NCI-H82 treated with DMSO at 0.1 percent for 48 hours (cell line): ENCODE measurements around the gene WAPL.

Experiments
- DNase-seq: peaks from one replicate; lab custom pipeline; 2025; ENCODE audit not compliant: unreplicated experiment; lab: John Stamatoyannopoulos, UW

The WAPL gene

DNA sequence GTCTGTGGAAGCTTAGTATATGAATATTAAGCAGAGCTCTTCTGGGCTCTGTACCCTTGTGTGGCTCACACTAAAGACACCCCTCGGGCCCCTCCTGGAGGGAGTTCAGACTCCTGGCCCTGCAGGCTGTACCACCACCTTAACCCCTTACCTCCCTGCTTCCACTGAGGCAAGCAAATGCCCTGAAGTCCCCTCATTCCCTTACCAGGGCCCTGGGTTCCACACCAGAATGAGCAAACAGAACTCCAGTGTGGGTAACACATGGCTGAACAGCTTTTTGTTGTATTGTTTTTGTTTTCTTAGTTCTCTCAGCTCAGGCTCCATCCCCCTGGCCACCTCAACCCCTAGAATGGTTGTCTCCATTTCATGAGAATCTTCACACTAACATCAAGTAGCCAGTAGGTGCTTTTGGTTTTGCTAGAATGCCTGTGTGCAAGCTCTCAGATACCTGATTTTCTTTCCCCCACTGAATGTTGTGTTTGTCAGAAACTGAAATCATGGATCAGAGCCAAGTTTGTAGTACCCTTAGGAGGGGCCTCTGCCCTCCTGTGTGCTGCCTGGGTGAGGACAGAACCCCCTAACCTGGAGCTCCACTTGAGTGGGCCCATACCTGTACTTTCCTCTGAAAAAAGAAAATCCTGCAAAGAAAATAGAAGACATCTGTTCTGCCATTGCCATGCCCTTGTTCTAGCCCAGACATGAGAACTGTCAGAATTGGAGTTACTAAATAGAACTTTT, 2.8 kb upstream of the WAPL start:
- no peak for DNase-seq

- no peak for DNase-seq
Observed at GRCh38 chr10:86523348-86523747, 1.8 kb upstream of the WAPL start.

- DNase-seq: no peak
Observed at GRCh38 chr10:86522510-86522855, 891 bp upstream of the WAPL start.

GRCh38 chr10:86520871-86521677, 518 bp downstream of the WAPL start:
- no peak for DNase-seq

DNA sequence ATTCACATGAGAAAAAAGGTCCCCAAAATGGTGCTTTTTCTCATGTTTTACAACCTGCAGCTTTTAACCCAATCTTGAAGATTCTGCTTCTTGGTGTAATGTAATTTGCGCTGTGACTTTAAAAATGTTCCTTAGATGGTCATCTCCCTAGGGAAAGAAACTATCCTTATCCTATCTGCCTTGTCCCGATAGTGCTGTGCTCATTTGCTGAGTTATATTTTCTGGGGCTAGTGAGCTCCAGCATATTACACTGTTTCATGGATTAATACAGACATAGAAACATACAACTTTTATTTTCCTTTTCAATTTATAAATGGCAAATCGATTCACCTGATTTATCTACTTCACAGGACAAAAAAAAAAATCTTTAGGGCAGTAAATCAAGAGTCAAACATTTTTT, 2.8 kb downstream of the WAPL start:
- no peak for DNase-seq

DNA sequence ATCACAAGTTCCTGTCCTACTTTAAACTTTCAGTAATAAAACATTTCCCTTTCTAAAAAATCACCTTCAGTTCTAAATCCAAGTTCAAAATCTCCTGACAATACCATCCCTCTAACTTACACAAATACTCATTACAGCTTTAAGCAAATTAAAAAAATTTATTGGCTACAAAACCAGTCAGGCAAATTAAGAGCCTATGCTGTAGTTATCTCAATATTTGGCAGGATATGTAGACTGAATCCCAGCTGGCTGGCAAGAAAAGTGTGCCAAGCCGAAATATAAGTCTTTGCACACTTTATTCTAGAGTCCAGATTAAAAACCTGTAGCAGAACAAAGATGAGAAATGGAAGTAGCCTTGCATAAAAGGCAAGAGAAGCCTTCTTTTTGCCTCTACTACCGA, 9.5 kb downstream of the WAPL start:
- DNase-seq: no peak

DNA sequence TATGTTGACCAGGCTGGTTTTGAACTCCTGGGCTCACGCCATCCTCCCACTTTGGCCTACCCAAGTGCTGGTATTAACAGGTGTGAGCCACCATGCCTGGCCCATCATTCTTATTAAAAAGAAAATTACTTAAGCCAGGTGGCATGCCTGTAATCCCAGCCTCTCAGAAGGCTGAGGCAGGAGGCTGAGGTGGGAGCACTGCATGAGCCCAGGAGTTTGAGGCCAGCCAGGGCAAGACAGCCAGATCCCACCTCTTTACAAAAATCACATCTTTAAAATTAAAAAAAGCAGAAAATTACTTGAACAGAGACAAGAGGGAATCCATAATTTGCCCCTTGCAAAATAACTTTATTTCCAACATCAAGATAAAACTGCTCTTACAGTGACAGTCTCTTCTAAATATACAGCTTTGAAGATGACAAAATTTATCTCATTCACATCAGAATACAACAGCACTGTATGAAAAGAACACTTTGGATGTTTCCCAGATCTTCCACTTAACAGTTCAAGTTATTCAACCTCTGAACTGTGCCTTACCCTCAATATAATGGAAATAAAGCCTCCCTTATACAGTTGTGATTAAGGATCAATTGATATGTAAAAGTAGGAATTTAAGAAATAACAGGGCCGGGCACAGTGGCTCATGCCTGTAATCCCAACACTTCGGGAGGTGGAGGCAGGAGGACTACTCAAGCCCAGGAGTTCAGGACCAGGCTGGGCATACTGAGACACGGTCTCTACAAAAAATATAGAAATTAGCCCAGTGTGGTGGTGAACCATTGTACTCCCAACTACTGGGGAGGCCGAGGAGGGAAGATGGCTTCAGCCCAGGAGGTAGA, 10.3 kb downstream of the WAPL start:
- DNase-seq: no peak

DNA sequence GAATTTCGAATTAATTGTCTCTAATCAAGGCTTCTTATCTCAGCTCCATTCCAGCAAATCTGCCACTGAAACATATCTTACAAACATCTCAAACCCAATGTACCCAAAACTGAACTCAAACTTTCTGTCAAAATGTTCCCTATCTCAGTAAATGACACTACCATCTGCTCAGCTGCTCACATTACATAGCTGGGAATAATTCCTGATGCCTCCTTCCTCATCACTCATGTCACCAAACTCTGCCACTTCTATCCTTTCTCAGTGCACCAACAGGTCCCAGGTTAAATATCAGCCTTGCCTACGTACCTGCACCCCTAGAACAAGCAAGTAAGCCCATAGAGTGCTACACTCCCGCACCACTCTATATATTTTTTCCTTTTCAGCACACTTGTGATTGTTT, 12.4 kb downstream of the WAPL start:
- no peak for DNase-seq

- no peak for DNase-seq
Observed at GRCh38 chr10:86508217-86508616, 13.4 kb downstream of the WAPL start.

- no peak for DNase-seq
Observed at GRCh38 chr10:86506499-86506898, 15.1 kb downstream of the WAPL start.

DNA sequence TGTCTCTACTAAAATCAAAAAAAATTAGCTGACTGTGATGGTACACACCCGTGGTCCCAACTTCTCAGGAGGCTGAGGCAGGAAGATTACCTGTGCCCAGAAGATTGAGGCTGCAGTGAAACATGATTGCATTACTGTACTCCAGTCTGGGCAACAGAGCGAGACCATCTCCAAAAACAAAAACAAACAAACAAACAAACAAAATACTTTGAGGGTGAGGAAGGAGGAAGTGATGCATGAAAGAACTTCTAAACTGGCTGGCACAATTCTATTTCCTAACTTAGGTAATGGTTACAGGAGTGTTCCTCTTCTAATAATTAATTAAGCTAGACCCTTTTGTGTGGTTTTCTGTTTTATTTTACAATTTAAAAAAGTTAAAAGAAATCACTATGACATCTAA, 15.5 kb downstream of the WAPL start:
- DNase-seq: no peak

GRCh38 chr10:86504510-86504909, 17.1 kb downstream of the WAPL start:
- no peak for DNase-seq

- no peak for DNase-seq
Observed at GRCh38 chr10:86500846-86501245, 20.7 kb downstream of the WAPL start.

GRCh38 chr10:86498598-86498997, 23.0 kb downstream of the WAPL start:
- no peak for DNase-seq

DNA sequence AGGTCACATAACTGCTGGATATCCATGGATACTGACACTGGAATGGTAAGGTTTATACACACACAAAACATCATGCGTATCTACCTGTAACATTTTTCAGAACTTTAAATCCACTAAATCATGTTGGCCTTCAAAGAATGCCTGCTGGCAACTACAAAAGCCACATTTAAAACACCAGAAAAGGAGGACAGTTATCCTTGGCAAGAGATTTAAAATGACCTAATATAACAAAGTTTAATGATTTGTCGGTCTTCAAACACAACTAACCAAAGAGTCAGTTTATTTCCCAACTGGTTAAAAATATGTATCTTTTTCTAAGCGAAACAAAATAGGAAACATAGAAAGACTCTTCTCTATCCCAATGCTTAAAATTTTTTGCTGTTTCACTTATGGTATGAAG, 24.0 kb downstream of the WAPL start:
- no peak for DNase-seq

DNA sequence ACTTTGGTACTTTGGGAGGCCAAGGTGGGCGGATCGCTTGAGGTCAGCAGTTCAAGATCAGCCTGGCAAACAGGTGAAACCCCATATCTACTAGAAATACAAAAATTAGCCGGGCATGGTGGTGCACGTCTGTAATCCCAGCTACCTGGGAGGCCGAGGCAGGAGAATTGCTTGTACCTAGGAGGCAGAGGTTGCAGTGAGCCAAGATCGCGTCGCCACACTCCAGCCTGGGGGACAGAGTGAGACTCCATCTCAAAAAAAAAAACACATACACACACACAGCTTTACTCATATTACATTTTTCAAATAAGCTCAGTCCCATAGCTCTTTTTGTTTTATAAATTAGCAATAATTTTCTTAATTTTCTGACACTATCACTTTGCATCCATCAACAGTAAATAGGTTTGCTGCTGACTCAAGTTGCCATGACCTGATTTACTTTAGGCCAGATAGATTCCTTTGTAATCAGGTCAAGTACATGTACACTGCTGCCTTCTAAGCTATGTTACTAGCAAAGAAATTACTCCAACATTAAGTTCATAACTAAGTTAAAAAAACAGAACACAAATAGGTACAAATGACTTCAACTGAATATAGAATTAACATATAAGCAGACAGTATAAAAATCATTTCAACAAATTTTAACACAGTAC, 31.5 kb downstream of the WAPL start:
- no peak for DNase-seq

DNA sequence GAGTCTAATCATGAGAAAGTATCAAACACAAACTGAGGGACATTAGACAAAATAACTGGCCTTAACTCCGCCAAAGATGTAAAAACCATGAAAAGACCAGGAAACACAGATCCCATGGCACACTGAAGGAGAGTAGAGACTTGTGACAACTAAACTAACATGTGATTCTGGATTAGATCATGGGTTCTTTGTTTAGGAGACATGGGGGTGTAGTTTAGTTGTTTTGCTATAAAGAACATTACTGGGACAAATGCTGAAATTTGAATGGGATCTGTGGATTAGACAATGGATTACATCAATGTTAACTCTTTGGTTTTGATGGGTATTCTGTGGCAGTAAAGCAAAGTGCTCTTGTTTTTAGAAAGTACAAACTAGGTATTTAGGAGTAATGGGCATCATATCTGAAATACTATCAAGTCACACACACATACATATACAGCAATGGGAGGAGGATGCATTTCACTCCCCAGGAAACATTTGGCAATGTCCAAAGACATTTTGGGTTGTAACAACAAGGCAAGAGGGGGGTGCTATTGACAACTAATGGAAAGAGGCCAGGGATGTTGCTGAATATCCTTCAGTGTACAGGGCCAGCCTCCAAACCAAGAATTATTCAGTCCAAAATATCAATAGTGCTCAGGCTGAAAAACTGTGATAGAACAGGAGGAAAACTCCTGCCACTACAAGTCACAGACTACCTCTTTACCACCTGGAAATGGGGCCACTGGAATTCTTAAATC, 32.4 kb downstream of the WAPL start:
- DNase-seq: no peak

GRCh38 chr10:86486856-86487255, 34.7 kb downstream of the WAPL start:
- no peak for DNase-seq

GRCh38 chr10:86483664-86484063, 37.9 kb downstream of the WAPL start:
- DNase-seq: no peak

DNA sequence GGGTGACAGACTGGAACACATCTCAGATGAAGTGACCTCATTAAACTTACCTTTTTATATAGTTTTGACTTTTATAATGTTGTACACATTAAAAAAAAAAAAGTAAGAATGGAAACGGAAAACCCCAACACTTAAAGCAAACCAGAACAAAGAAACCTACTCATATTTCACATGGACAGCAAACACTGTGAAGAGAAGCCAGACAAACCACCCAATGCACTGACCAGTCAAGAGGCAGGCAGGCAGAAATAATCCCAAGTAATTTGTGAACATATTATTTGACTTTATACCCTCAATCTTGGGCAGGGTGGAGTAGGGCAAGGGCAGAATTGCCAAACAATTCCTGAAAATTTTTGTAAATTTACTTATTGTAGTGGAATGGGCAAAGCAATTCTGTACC, 39.8 kb downstream of the WAPL start:
- DNase-seq: no peak

GRCh38 chr10:86480571-86480970, 41.0 kb downstream of the WAPL start:
- no peak for DNase-seq
